Transverse colon (tissue), 4 donors: ENCODE results near the gene AQP9. TPM values are rescaled to one million over a fixed set of nuclear protein-coding genes. Genes with fewer than 3 reads are reported as not detected.

Experiments used
- DNase-seq: peaks from one replicate; pipeline ENCODE4 v3.0.0-alpha.2; 2019
- H3K27ac ChIP-seq, 4 donors: fragments of 200-600 bp; sonication (generic); 2 replicates each; pipeline ENCODE4 v1.5.1; 2016 to 2018; ENCODE audit warnings: inconsistent platforms in 4 of 4
- H3K27me3 ChIP-seq: fragments of 200-600 bp; sonication (generic); 2 replicates; pipeline ENCODE4 v1.5.1; 2017; ENCODE audit warnings: inconsistent platforms
- H3K36me3 ChIP-seq, 4 donors: fragments of 200-600 bp; sonication (generic); 2 replicates each; pipeline ENCODE4 v1.5.1; 2017 to 2019; ENCODE audit warnings: inconsistent platforms in 4 of 4
- H3K4me1 ChIP-seq, 4 donors: fragments of 200-600 bp; sonication (generic); 2 replicates each; pipeline ENCODE4 v1.5.1; 2017 to 2020; ENCODE audit warnings: inconsistent platforms in 4 of 4
- H3K4me3 ChIP-seq, 4 donors: fragments of 200-600 bp; sonication (generic); 1 replicate in 1 of 4; 2 replicates in 3 of 4; pipeline versions ENCODE4 v1.5.1 to v1.6.1; 2017 to 2019; ENCODE audit warnings: inconsistent platforms in 4 of 4
- H3K9me3 ChIP-seq, 2 donors: fragments of 200-600 bp; sonication (generic); 2 replicates each; pipeline ENCODE4 v1.5.1; 2017 to 2019; ENCODE audit warnings: inconsistent platforms in 2 of 2
- EP300 ChIP-seq: sonication (generic); formaldehyde crosslinking; IDR thresholded peaks from one replicate; pipeline ENCODE4 v1.6.1; 2017; ENCODE audit warnings: antibody characterized with exemption, low read depth
- POLR2A ChIP-seq: fragments of 450-650 bp; IDR thresholded peaks from one replicate; pipeline ENCODE4 v1.6.1; 2016; ENCODE audit warnings: antibody characterized with exemption, mild to moderate bottlenecking, moderate library complexity
- POLR2AphosphoS5 ChIP-seq, 3 donors: sonication (generic); formaldehyde crosslinking; IDR thresholded peaks; one replicate each; pipeline ENCODE4 v1.6.1; 2016; ENCODE audit warnings: antibody characterized with exemption in 3 of 3
- WGBS, 2 donors: methylation state at CpG; one replicate each; pipeline ENCODE4 v1.1.5; 2018; ENCODE audit warnings: low coverage in 1 of 2; 5-methylcytosine and 5-hydroxymethylcytosine counted together
- in situ Hi-C, 4 donors: fragments of 200-750 bp; cut with MboI; loops; one replicate each; pipeline versions ENCODE4 v1.15.0 to v1.15.1; 2017; ENCODE audit warnings: low sequenced_read_pairs in 3 of 4, low pct_ligation_motif_present in 1 of 4, low pct_unique_long_range_greater_than_20kb in 1 of 4
- intact Hi-C: fragments of 100-400 bp; cut with DNase I; formaldehyde crosslinking; loops from one replicate; pipeline ENCODE4 v1.15.1; 2023; ENCODE audit warnings: low total_unique reads
- total RNA-seq, 4 donors: library from RNA; depleted of rRNA; stranded (reverse); fragments of >200 nt; gene quantifications; one replicate each; pipeline ENCODE4 v1.1.0, GENCODE V29; 2016
- TF ChIP-seq, protein P1 (sequence below), 5 experiments: fragments of 200-600 bp in 3 of 5; fragments of 450-650 bp in 2 of 5; sonication (generic) in 3 of 5; IDR thresholded peaks; 1 replicate in 2 of 5; 2 replicates in 3 of 5; pipeline ENCODE4 v1.5.1; 2016 to 2017; ENCODE audit warnings: antibody characterized with exemption in 5 of 5, inconsistent platforms in 3 of 5, mild to moderate bottlenecking in 2 of 5, moderate library complexity in 1 of 5

The AQP9 gene
- total RNA-seq, 4 donors from 2014 or later: 0.14 to 0.32 TPM; not detected in 2

DNA sequence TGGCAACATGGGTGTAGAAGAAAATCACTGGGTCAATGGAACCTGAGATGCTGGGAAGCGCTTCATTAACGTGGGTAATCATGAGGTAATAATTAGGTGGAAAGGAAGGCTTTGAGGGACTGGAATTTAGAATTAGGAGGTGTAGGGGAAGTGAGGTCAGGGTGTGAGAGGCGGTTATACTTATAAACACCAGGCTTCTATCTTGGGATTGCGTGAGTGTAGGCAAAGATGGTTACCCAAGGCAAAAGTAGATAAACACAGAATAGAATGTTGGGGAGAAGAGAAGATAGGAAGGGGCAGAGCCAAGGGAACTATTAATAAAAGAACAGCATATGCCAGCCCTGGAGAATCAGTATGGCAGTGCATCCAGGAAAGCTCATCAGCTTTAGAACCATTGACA lies 3.3 kb upstream of the AQP9 start:
- in situ Hi-C loops: no loop called here

DNA sequence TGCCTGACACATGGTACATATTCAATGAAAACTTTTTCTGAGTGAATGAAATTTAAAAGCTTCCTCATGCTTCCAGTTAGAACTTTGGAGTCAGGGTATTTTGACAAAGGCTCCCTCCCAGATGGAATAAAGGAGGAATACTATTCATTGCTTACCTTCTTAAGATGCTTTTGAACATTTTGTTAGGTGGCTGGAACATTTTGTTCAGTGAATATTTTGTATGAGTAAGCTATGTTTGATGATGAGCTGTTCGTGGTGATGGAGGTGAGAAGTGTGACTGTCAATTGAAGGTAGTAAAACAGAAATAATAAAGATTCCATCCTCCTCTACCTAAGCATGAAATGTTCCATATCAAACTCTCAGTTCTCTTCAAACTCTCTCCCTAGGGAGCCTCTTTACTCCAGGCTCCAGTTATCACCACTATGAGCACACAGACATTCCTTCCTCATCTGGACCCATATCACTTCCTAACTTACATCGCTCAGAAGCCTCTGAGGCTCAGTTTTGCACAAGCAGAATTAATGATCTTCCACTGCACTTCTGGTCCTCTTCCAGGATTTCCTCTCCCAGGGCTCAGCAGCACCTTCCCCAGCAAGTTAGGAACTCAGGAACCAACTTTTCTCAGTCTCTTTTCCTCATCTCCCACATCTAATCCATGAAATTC lies 2.5 kb upstream of the AQP9 start:
- Histone ChIP-seq H3K27me3 (no peaks in the 10 kb centered on the region), H3K4me3 (no peak overlapping the region), H3K27ac (no peak overlapping the region), H3K4me1 (no peaks in the 10 kb centered on the region), H3K36me3 (no peaks in the 10 kb centered on the region), H3K9me3 (no peaks in the 10 kb centered on the region)
- intact Hi-C loops: no loop called here
- no peak for DNase-seq
- in situ Hi-C loops: no loop called here
- WGBS, 2 donors: 75 to 83% methylated on average over 2 of the region's 2 CpGs
- no peak for TF ChIP-seq EP300
- TF ChIP-seq POLR2A: no peak
- TF ChIP-seq POLR2AphosphoS5 (IDR thresholded peaks at IDR 0.05): no peak
- TF ChIP-seq, protein P1, sequence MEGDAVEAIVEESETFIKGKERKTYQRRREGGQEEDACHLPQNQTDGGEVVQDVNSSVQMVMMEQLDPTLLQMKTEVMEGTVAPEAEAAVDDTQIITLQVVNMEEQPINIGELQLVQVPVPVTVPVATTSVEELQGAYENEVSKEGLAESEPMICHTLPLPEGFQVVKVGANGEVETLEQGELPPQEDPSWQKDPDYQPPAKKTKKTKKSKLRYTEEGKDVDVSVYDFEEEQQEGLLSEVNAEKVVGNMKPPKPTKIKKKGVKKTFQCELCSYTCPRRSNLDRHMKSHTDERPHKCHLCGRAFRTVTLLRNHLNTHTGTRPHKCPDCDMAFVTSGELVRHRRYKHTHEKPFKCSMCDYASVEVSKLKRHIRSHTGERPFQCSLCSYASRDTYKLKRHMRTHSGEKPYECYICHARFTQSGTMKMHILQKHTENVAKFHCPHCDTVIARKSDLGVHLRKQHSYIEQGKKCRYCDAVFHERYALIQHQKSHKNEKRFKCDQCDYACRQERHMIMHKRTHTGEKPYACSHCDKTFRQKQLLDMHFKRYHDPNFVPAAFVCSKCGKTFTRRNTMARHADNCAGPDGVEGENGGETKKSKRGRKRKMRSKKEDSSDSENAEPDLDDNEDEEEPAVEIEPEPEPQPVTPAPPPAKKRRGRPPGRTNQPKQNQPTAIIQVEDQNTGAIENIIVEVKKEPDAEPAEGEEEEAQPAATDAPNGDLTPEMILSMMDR (IDR thresholded peaks at IDR 0.05): no peak

More for the DNA sequence above, 3.3 kb upstream of the AQP9 start:
- intact Hi-C loops: no loop called here
- WGBS, 2 donors: 86 to 93% methylated on average over 2 to 4 of the region's 4 CpGs
- Histone ChIP-seq H3K27me3 (no peaks in the 10 kb centered on the region), H3K4me1 (no peaks in the 10 kb centered on the region), H3K9me3 (no peaks in the 10 kb centered on the region), H3K27ac (no peak overlapping the region), H3K4me3 (no peak overlapping the region), H3K36me3 (no peaks in the 10 kb centered on the region)
- TF ChIP-seq POLR2AphosphoS5 (IDR thresholded peaks at IDR 0.05): no peak
- TF ChIP-seq, protein P1 (IDR thresholded peaks at IDR 0.05): no peak
- TF ChIP-seq POLR2A: no peak
- TF ChIP-seq EP300: no peak
- no peak for DNase-seq

DNA sequence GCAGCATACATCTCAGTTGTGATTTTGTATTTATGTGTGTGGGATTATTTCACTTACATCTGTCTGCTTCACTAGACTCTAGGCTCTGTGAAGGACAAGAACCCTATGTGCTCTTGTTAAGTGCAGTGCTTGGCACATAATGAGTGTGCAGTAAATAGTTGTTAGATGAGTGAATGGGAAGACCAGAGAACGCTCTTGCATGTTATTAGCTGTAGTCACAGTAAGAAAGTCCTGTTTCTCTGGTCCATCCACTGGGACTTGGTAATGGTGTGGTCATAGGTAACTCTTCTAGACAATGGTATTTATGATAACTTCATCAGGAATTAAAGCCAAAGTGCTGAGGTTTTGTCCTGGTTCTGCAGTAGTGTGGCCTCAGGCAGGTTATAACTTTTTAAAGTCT lies 1.4 kb upstream of the AQP9 start:
- no peak overlapping the region for H3K4me3 ChIP-seq
- H3K9me3 ChIP-seq: no peaks in the 10 kb centered on the region
- TF ChIP-seq POLR2A (no peak), POLR2AphosphoS5 (IDR thresholded peaks at IDR 0.05) (no peak)
- TF ChIP-seq, protein P1 (IDR thresholded peaks at IDR 0.05): no peak
- in situ Hi-C loops (no loop called here), intact Hi-C loops (no loop called here)
- no peaks in the 10 kb centered on the region for H3K36me3 ChIP-seq
- DNase-seq: no peak
- no peaks in the 10 kb centered on the region for H3K4me1 ChIP-seq
- no peaks in the 10 kb centered on the region for H3K27me3 ChIP-seq
- 88% methylated on average over 1 of the region's 1 CpG; no CpG with 5 or more reads in 1 of the 2 donors for WGBS, 2 donors
- H3K27ac ChIP-seq: no peak overlapping the region

DNA sequence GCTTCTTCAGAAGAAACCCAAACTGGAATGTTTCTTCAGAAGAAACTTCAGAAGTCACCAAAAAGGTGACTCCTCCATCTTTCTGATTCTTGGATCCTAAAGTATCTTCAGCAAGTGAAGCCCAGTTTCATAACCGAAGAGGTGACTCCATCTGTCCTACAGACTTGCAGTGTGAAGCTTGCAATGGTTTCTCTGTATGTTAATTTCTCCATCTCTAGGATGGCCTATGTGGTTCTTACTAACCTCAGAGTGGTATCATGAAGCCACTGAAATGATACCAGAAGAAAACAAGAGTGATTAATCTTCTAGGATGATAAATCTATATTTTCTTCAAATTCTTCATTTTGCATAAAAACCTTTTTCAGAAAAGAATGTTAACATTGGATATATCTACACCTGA lies 495 bp upstream of the AQP9 start:
- 83 to 91% methylated on average over 1 of the region's 1 CpG for WGBS, 2 donors
- H3K27ac ChIP-seq: no peak overlapping the region
- intact Hi-C loops (no loop called here), in situ Hi-C loops (no loop called here)
- H3K4me3 ChIP-seq: no peak overlapping the region
- DNase-seq: no peak
- TF ChIP-seq, protein P1 (IDR thresholded peaks at IDR 0.05): no peak
- TF ChIP-seq POLR2AphosphoS5 (IDR thresholded peaks at IDR 0.05) (no peak), POLR2A (no peak), EP300 (no peak)
- no peaks in the 10 kb centered on the region for H3K36me3 ChIP-seq
- H3K27me3 ChIP-seq: no peaks in the 10 kb centered on the region
- H3K4me1 ChIP-seq: no peaks in the 10 kb centered on the region
- no peaks in the 10 kb centered on the region for H3K9me3 ChIP-seq
